Activated naive CD4-positive, alpha-beta T cell treated with anti-CD3 and anti-CD28 coated beads for 36 hours (primary cell): Measurements from ENCODE around the gene CAT. TPM values are rescaled to one million over a fixed set of nuclear protein-coding genes. Genes with fewer than 3 reads are reported as not detected.

Experiments used
- total RNA-seq, 2 experiments: library from RNA; stranded (reverse); gene quantifications; one replicate each; pipeline ENCODE4 v1.2.3, GENCODE V29; 2021

Gene CAT
- total RNA-seq, 2 experiments from 2014 or later, result 28.3 to 29.1 TPM

Other genes starting within 250 kb of the CAT start
- 1 to 10 TPM; 3.1 to 3.7 TPM for gene ABTB2, start 80.9 kb upstream of the CAT start, total RNA-seq
- not detected for gene ELF5, start 74.9 kb downstream of the CAT start, total RNA-seq
- not detected for gene EHF, start 182.2 kb downstream of the CAT start, total RNA-seq